OCI-LY1 (cell line): Measurements from ENCODE around the gene PATJ.
"Not testable (repeated sequence)": the region's sequence is repeated elsewhere in the genome, so short reads cannot be mapped to it uniquely, and the experiment has no call there.

Experiments used
- H2AFZ ChIP-seq: fragments of 200-600 bp; sonication (generic), shearing (Covaris generic); 2 replicates; pipeline ENCODE4 v1.6.0; 2014; ENCODE audit warnings: antibody characterized with exemption, mild to moderate bottlenecking, low read length
- H3F3A ChIP-seq: fragments of 200-600 bp; sonication (generic), shearing (Covaris generic); 2 replicates; pipeline ENCODE4 v1.6.0; 2014; ENCODE audit warnings: mild to moderate bottlenecking, antibody characterized with exemption, low read length, moderate library complexity; ENCODE audit not compliant: insufficient read depth
- H3K27ac ChIP-seq: fragments of 200-600 bp; sonication (generic); 2 replicates; pipeline ENCODE4 v1.5.1; 2014; ENCODE audit warnings: low read length, mixed run types, mild to moderate bottlenecking, low read depth; ENCODE audit not compliant: poor library complexity, severe bottlenecking
- H3K27me3 ChIP-seq: fragments of 200-600 bp; sonication (generic); 2 replicates; pipeline ENCODE4 v1.6.0; 2014; ENCODE audit warnings: antibody characterized with exemption, mild to moderate bottlenecking, low read length, moderate library complexity; ENCODE audit not compliant: insufficient read depth
- H3K36me3 ChIP-seq: fragments of 200-600 bp; sonication (generic); 2 replicates; pipeline ENCODE4 v1.6.1; 2014; ENCODE audit warnings: mild to moderate bottlenecking, antibody characterized with exemption, low read length, moderate library complexity, mixed read lengths; ENCODE audit not compliant: insufficient read depth
- H3K4me1 ChIP-seq: fragments of 200-600 bp; sonication (generic); 2 replicates; pipeline ENCODE4 v1.5.1; 2014; ENCODE audit warnings: mild to moderate bottlenecking, low read length, moderate library complexity; ENCODE audit not compliant: insufficient read depth, severe bottlenecking
- H3K4me2 ChIP-seq: fragments of 200-600 bp; sonication (generic), shearing (Covaris generic); 2 replicates; pipeline ENCODE4 v1.6.1; 2014; ENCODE audit warnings: low read length
- H3K4me3 ChIP-seq: fragments of 200-600 bp; sonication (generic); 2 replicates; pipeline ENCODE4 v1.5.1; 2014; ENCODE audit warnings: low read length, low read depth, mild to moderate bottlenecking, mixed read lengths; ENCODE audit not compliant: poor library complexity, severe bottlenecking
- H3K79me2 ChIP-seq: fragments of 200-600 bp; shearing (Covaris generic); 2 replicates; pipeline ENCODE4 v1.6.1; 2016; ENCODE audit warnings: mixed run types, low read length, mixed read lengths; ENCODE audit not compliant: insufficient read depth
- H3K9ac ChIP-seq: fragments of 200-600 bp; sonication (generic), shearing (Covaris generic); 2 replicates; pipeline ENCODE4 v1.6.1; 2014; ENCODE audit warnings: mild to moderate bottlenecking, low read length, mixed read lengths
- H3K9me2 ChIP-seq: fragments of 200-600 bp; sonication (generic), shearing (Covaris generic); 2 replicates; pipeline ENCODE4 v1.6.1; 2014; ENCODE audit warnings: low read depth, mild to moderate bottlenecking, low read length, mixed read lengths
- H3K9me3 ChIP-seq: fragments of 200-600 bp; shearing (Covaris generic); 2 replicates; pipeline ENCODE4 v1.6.1; 2014; ENCODE audit warnings: low read length, mixed read lengths
- H4K20me1 ChIP-seq: fragments of 200-600 bp; sonication (generic), shearing (Covaris generic); 2 replicates; pipeline ENCODE4 v1.6.0; 2016; ENCODE audit warnings: mild to moderate bottlenecking, low read length; ENCODE audit not compliant: insufficient read depth
- EZH2 ChIP-seq: fragments of 200-600 bp; sonication (generic), shearing (Covaris generic); IDR thresholded peaks from 2 replicates; pipeline ENCODE4 v1.8.0; 2017; ENCODE audit warnings: borderline replicate concordance, mixed run types, mild to moderate bottlenecking, antibody characterized with exemption, low read length, moderate library complexity, mixed read lengths
- TF ChIP-seq, protein P1 (sequence below): fragments of 200-600 bp; sonication (generic), shearing (Covaris generic); IDR thresholded peaks from 2 replicates; pipeline ENCODE4 v1.5.1; 2017; ENCODE audit warnings: mild to moderate bottlenecking, antibody characterized with exemption, low read length, moderate library complexity, mixed read lengths

The PATJ gene

DNA sequence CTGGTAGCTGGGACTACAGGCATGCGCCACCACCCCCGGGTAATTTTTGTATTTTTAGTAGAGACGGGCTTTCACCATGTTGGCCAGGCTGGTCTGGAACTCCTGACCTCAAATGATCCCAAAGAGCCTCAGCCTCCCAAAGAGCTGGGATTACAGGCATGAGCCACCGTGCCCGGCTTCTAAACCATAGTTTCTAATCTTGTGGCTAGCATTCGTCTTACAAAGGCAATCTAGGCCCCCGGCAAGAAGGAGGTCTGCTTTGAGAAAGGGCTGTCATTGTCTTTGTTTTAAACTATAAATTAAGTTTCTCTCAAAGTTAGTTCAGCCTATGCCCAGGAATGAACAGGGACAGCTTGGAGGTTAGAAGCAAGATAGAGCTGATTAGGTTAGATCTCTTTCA is 442.1 kb downstream of the PATJ start:
- no peak overlapping the region for H3K27ac ChIP-seq
- no peak overlapping the region for H3K4me2 ChIP-seq
- no peaks in the 10 kb centered on the region for H3K4me1 ChIP-seq
- no peaks in the 10 kb centered on the region for H3K9me3 ChIP-seq
- TF ChIP-seq, protein P1, sequence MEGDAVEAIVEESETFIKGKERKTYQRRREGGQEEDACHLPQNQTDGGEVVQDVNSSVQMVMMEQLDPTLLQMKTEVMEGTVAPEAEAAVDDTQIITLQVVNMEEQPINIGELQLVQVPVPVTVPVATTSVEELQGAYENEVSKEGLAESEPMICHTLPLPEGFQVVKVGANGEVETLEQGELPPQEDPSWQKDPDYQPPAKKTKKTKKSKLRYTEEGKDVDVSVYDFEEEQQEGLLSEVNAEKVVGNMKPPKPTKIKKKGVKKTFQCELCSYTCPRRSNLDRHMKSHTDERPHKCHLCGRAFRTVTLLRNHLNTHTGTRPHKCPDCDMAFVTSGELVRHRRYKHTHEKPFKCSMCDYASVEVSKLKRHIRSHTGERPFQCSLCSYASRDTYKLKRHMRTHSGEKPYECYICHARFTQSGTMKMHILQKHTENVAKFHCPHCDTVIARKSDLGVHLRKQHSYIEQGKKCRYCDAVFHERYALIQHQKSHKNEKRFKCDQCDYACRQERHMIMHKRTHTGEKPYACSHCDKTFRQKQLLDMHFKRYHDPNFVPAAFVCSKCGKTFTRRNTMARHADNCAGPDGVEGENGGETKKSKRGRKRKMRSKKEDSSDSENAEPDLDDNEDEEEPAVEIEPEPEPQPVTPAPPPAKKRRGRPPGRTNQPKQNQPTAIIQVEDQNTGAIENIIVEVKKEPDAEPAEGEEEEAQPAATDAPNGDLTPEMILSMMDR = no peak
- TF ChIP-seq EZH2 = no peak
- H3K27me3 ChIP-seq = no peaks in the 10 kb centered on the region
- H3K36me3 ChIP-seq = no peaks in the 10 kb centered on the region
- H3K9me2 ChIP-seq = no peaks in the 10 kb centered on the region
- H2AFZ ChIP-seq = no peak overlapping the region
- H3K9ac ChIP-seq = no peak overlapping the region
- no peaks in the 10 kb centered on the region for H4K20me1 ChIP-seq
- no peaks in the 10 kb centered on the region for H3K79me2 ChIP-seq
- no peak overlapping the region for H3K4me3 ChIP-seq
- H3F3A ChIP-seq = no peaks in the 10 kb centered on the region

DNA sequence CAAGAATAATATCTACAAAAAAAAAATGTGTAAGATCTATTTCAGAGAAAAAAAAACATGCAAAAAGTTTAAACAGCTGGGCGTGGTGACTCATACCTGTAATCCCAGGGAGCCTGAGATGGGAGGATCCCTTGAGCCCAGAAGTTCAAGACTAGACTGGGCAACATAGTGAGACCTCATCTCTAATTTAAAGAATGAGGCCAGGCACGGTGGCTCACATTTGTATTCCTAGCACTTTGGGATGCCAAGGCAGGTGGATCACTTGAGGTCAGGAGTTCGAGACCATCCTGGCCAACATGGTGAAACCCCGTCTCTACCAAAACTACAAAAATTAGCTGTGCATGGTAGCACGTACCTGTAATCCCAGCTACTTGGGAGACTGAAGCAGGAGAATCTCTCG is 443.0 kb downstream of the PATJ start:
- not testable (repeated sequence) for H3K36me3 ChIP-seq, H3K9ac ChIP-seq, H3K27ac ChIP-seq, H3K9me2 ChIP-seq, H3K4me2 ChIP-seq, H3K27me3 ChIP-seq, H3F3A ChIP-seq, H3K4me1 ChIP-seq, H3K4me3 ChIP-seq, H3K9me3 ChIP-seq, H2AFZ ChIP-seq, H3K79me2 ChIP-seq, H4K20me1 ChIP-seq

DNA sequence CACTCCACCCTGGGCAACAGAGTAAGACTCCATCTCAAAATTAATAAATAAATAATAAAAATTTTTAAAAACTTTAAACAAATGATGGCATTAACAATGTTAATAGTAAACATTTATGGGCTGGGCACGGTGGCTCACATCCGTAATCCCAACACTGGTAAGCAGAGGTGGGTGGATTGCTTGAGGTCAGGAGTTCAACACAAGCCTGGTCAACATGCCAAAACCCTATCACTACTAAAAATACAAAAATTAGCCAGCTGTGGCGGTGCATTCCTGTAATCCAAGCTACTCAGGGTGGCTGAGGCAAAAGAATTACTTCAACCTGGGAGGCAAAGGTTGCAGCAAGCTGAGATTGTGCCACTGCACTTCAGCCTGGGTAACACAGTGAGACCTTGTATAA is 443.4 kb downstream of the PATJ start:
- Histone ChIP-seq H3K79me2 (no peaks in the 10 kb centered on the region), H4K20me1 (no peaks in the 10 kb centered on the region), H3K9me2 (no peaks in the 10 kb centered on the region), H3K4me1 (no peaks in the 10 kb centered on the region), H3K9me3 (no peaks in the 10 kb centered on the region), H3K27ac (no peak overlapping the region), H3K36me3 (no peaks in the 10 kb centered on the region), H3K9ac (no peak overlapping the region), H3F3A (no peaks in the 10 kb centered on the region), H3K4me2 (no peak overlapping the region), H3K4me3 (no peak overlapping the region), H2AFZ (no peak overlapping the region), H3K27me3 (no peaks in the 10 kb centered on the region)
- TF ChIP-seq EZH2 = no peak
- TF ChIP-seq, protein P1 = no peak

DNA sequence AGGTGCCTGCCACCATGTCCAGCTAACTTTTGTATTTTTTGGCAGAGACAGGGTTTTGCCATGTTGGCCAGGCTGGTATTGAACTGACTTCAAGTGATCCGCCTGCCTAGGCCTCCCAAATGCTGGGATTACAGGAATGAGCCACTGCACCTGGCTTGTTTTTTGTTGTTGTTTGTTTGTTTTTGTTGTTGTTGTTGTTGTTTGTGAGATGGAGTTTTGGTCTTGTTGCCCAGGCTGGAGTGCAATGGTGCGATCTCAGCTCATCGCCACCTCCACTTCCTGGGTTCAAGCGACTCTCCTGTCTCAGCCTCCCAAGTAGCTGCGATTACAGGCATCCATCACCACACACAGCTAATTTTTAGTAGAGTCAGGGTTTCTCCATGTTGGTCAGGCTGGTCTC is 445.3 kb downstream of the PATJ start:
- H3K27me3 ChIP-seq = no peaks in the 10 kb centered on the region
- no peaks in the 10 kb centered on the region for H3K4me1 ChIP-seq
- H3K79me2 ChIP-seq = no peaks in the 10 kb centered on the region
- no peaks in the 10 kb centered on the region for H3K9me3 ChIP-seq
- H3K4me2 ChIP-seq = no peak overlapping the region
- H2AFZ ChIP-seq = no peak overlapping the region
- no peaks in the 10 kb centered on the region for H3F3A ChIP-seq
- no peak overlapping the region for H3K4me3 ChIP-seq
- no peak overlapping the region for H3K27ac ChIP-seq
- H4K20me1 ChIP-seq = no peaks in the 10 kb centered on the region
- H3K9me2 ChIP-seq = no peaks in the 10 kb centered on the region
- no peak overlapping the region for H3K9ac ChIP-seq
- no peaks in the 10 kb centered on the region for H3K36me3 ChIP-seq
- TF ChIP-seq, protein P1 = no peak
- no peak for TF ChIP-seq EZH2
